ENCODE results near the gene FSTL3.
A peak's percentile ranks its signal among the peaks of the same experiment; 100 is the strongest.

GRCh38 chr19:632579-633067 lies 43.6 kb upstream of the FSTL3 start:
- TF ChIP-seq EZH2 (IDR thresholded peaks at IDR 0.05) (no peak), POLR2AphosphoS5 (IDR thresholded peaks at IDR 0.05; ENCODE audit: borderline replicate concordance, low read depth, low read length) (peak; percentile 21; the same call in 1 of the 2 replicates)
